Myocyte (in vitro differentiated cells): ENCODE results near the gene SERTAD3. TPM values are rescaled to one million over a fixed set of nuclear protein-coding genes. Genes with fewer than 3 reads are reported as not detected.
"Not testable (repeated sequence)": the region's sequence is repeated elsewhere in the genome, so short reads cannot be mapped to it uniquely, and the experiment has no call there.

ENCODE experiments used
- DNase-seq: peaks from one replicate; pipeline ENCODE4 v3.0.0-alpha.2; 2012; ENCODE audit warnings: low read depth
- polyA plus RNA-seq: library from polyadenylated mRNA; unstranded; fragments of >200 nt; gene quantifications from one replicate; pipeline ENCODE4 v1.2.1, GENCODE V29; 2012; ENCODE audit warnings: missing spikeins
- total RNA-seq: library from RNA; depleted of rRNA; stranded (reverse); fragments of >200 nt; gene quantifications from 2 replicates; pipeline ENCODE4 v1.2.3, GENCODE V29; 2014

The SERTAD3 gene
- total RNA-seq, result 28.1 and 35.2 TPM in 2 replicates
- 42.8 TPM for polyA plus RNA-seq

- peak; percentile 97 for DNase-seq
These were observed at the start of gene SERTAD3 for GRCh38 chr19:40444000-40444824. SERTAD3 (minus strand) TSS chr19:40444335; CDS start chr19:40442080, 2,255 bp downstream.

GRCh38 chr19:40493778-40494177 is 49.6 kb upstream of the SERTAD3 start:
- DNase-seq, result no peak

- no peak for DNase-seq
These were observed 48.1 kb upstream of the SERTAD3 start for GRCh38 chr19:40492274-40492673.

GRCh38 chr19:40489882-40490230 is 45.7 kb upstream of the SERTAD3 start:
- DNase-seq, result no peak

- no peak for DNase-seq
These were observed 41.9 kb upstream of the SERTAD3 start for GRCh38 chr19:40486017-40486416.

- not testable (repeated sequence) for DNase-seq
These were observed 31.9 kb upstream of the SERTAD3 start for GRCh38 chr19:40475878-40476644.

GRCh38 chr19:40474737-40475136 is 30.6 kb upstream of the SERTAD3 start:
- no peak for DNase-seq

- no peak for DNase-seq
These were observed 28.4 kb upstream of the SERTAD3 start for GRCh38 chr19:40472516-40472915.

GRCh38 chr19:40471111-40471510 is 27.0 kb upstream of the SERTAD3 start:
- no peak for DNase-seq

- DNase-seq, result no peak
These were observed 24.9 kb upstream of the SERTAD3 start for GRCh38 chr19:40469011-40469410.

- DNase-seq, result no peak
These were observed 23.0 kb upstream of the SERTAD3 start, which contains the start of gene SPTBN4 for GRCh38 chr19:40466985-40467734. SPTBN4 (plus strand) TSS chr19:40467001; CDS start chr19:40472622, 5,621 bp downstream.

GRCh38 chr19:40466219-40466984 is 22.3 kb upstream of the SERTAD3 start:
- DNase-seq, result peak; percentile 33

- peak; percentile 99 for DNase-seq
These were observed 21.6 kb upstream of the SERTAD3 start, which contains the start of gene BLVRB for GRCh38 chr19:40465557-40466218. BLVRB (minus strand) TSS chr19:40465745; CDS start chr19:40465688, 57 bp downstream.

GRCh38 chr19:40465025-40465556 is 21.0 kb upstream of the SERTAD3 start:
- peak; percentile 84 for DNase-seq

GRCh38 chr19:40464059-40465024 is 20.2 kb upstream of the SERTAD3 start:
- DNase-seq, result peak; percentile 88

- peak; percentile 9 for DNase-seq
These were observed 19.5 kb upstream of the SERTAD3 start for GRCh38 chr19:40463587-40464037.

GRCh38 chr19:40461669-40462221 is 17.6 kb upstream of the SERTAD3 start:
- DNase-seq, result no peak

GRCh38 chr19:40460185-40460584 is 16.1 kb upstream of the SERTAD3 start:
- DNase-seq, result no peak
